22Rv1 (cell line): ENCODE results near the gene VIPR2.

Experiments
- H3K27ac ChIP-seq: fragments of 450-650 bp; 2 replicates; pipeline ENCODE4 v1.5.1; 2017
- CTCF ChIP-seq: fragments of 450-650 bp; IDR thresholded peaks from 2 replicates; pipeline ENCODE4 v1.5.1; 2017; ENCODE audit warnings: mild to moderate bottlenecking
- ZFX ChIP-seq: fragments of 450-650 bp; IDR thresholded peaks from 2 replicates; pipeline ENCODE4 v1.6.1; 2017; ENCODE audit warnings: antibody characterized with exemption, borderline replicate concordance

VIPR2 gene

GRCh38 chr7:159119851-159120539, 24.7 kb downstream of the VIPR2 start:
- H3K27ac ChIP-seq: no peak overlapping the region

GRCh38 chr7:159119026-159119741, 25.5 kb downstream of the VIPR2 start:
- TF ChIP-seq CTCF (no peak), ZFX (no peak)
- H3K27ac ChIP-seq: no peak overlapping the region

More at GRCh38 chr7:159119851-159120539, 24.7 kb downstream of the VIPR2 start:
- no peak for TF ChIP-seq CTCF

- TF ChIP-seq CTCF (no peak), ZFX (no peak)
- H3K27ac ChIP-seq: no peak overlapping the region
These were observed 26.0 kb downstream of the VIPR2 start for GRCh38 chr7:159118623-159119022.

- H3K27ac ChIP-seq: no peak overlapping the region
- TF ChIP-seq CTCF (no peak), ZFX (no peak)
These were observed 26.5 kb downstream of the VIPR2 start for GRCh38 chr7:159118197-159118595.

- H3K27ac ChIP-seq: no peak overlapping the region
- TF ChIP-seq ZFX (no peak), CTCF (no peak)
These were observed 27.1 kb downstream of the VIPR2 start for GRCh38 chr7:159117366-159118196.

- TF ChIP-seq ZFX (no peak), CTCF (no peak)
- H3K27ac ChIP-seq: no peak overlapping the region
These were observed 27.9 kb downstream of the VIPR2 start for GRCh38 chr7:159116581-159117339.
